T-helper 2 cell treated with Interferon-gamma antibody and Interleukin-4, amounts not matched to agents 5 μg/mL and 100 μg/mL, for 36 hours (primary cell): ENCODE measurements around the gene PCDHGB3.
"Not testable (repeated sequence)": the region's sequence is repeated elsewhere in the genome, so short reads cannot be mapped to it uniquely, and the experiment has no call there.

Source experiments
- DNase-seq: peaks from one replicate; pipeline ENCODE4 v3.0.0; 2021; ENCODE audit warnings: low spot score
- H3K27ac Mint-ChIP-seq: one replicate; pipeline ENCODE4 v1.8.0; 2021; ENCODE audit warnings: mild to moderate bottlenecking, mixed read lengths
- H3K27me3 Mint-ChIP-seq: one replicate; pipeline ENCODE4 v1.8.0; 2021; ENCODE audit warnings: low read depth, mixed read lengths
- H3K36me3 Mint-ChIP-seq: one replicate; pipeline ENCODE4 v1.8.0; 2021; ENCODE audit warnings: low read depth, mixed read lengths
- H3K4me1 Mint-ChIP-seq: one replicate; pipeline ENCODE4 v1.8.0; 2021; ENCODE audit warnings: low read depth, mixed read lengths
- H3K4me3 Mint-ChIP-seq: one replicate; pipeline ENCODE4 v1.8.0; 2022; ENCODE audit warnings: mild to moderate bottlenecking, moderate library complexity, mixed read lengths
- H3K9me3 Mint-ChIP-seq: one replicate; pipeline ENCODE4 v1.8.0; 2021; ENCODE audit warnings: mixed read lengths

PCDHGB3 gene

GRCh38 chr5:141371572-141372475 is 1.8 kb downstream of the PCDHGB3 start:
- DNase-seq = no peak
- H3K9me3 Mint-ChIP-seq = peaks cover 34% of the 10 kb centered on the region
- peaks cover 2% of the 10 kb centered on the region for H3K4me1 Mint-ChIP-seq
- no peak overlapping the region for H3K4me3 Mint-ChIP-seq
- peaks cover 14% of the 10 kb centered on the region for H3K27me3 Mint-ChIP-seq
- peaks cover 1% of the 10 kb centered on the region for H3K36me3 Mint-ChIP-seq
- no peak overlapping the region for H3K27ac Mint-ChIP-seq

GRCh38 chr5:141373673-141374317 is 3.8 kb downstream of the PCDHGB3 start, which contains the start of gene PCDHGA6:
Gene PCDHGA6, plus strand, starts transcription at chr5:141373891. Its CDS starts 193 bp downstream, at chr5:141374084.
- DNase-seq = no peak
- peaks cover 34% of the 10 kb centered on the region for H3K9me3 Mint-ChIP-seq
- H3K27ac Mint-ChIP-seq = no peak within 1 kb of the TSS
- H3K36me3 Mint-ChIP-seq = peaks cover 1% of the 10 kb centered on the region
- H3K27me3 Mint-ChIP-seq = peaks cover 12% of the 10 kb centered on the region
- H3K4me1 Mint-ChIP-seq = peaks cover 2% of the 10 kb centered on the region
- no peak within 1 kb of the TSS for H3K4me3 Mint-ChIP-seq

- DNase-seq = no peak
- Mint-ChIP-seq H3K36me3 (peaks cover 1% of the 10 kb centered on the region), H3K27me3 (peaks cover 12% of the 10 kb centered on the region), H3K4me1 (peaks cover 2% of the 10 kb centered on the region), H3K9me3 (peaks cover 34% of the 10 kb centered on the region), H3K4me3 (no peak overlapping the region), H3K27ac (no peak overlapping the region)
Observed at GRCh38 chr5:141374627-141375026, 4.6 kb downstream of the PCDHGB3 start.

GRCh38 chr5:141375444-141376155 is 5.6 kb downstream of the PCDHGB3 start:
- H3K36me3 Mint-ChIP-seq, H3K27ac Mint-ChIP-seq, H3K27me3 Mint-ChIP-seq, DNase-seq, H3K4me3 Mint-ChIP-seq, H3K4me1 Mint-ChIP-seq: not testable (repeated sequence)
- H3K9me3 Mint-ChIP-seq = peaks cover 34% of the 10 kb centered on the region

- H3K27me3 Mint-ChIP-seq = peaks cover 26% of the 10 kb centered on the region
- no peaks in the 10 kb centered on the region for H3K36me3 Mint-ChIP-seq
- peaks cover 18% of the 10 kb centered on the region for H3K9me3 Mint-ChIP-seq
- no peak within 1 kb of the TSS for H3K27ac Mint-ChIP-seq
- H3K4me1 Mint-ChIP-seq = no peaks in the 10 kb centered on the region
- no peak for DNase-seq
- peak within 1 kb of the TSS; percentile 79 for H3K4me3 Mint-ChIP-seq
Observed at GRCh38 chr5:141382469-141383294, 12.6 kb downstream of the PCDHGB3 start, which contains the start of gene PCDHGA7. Gene PCDHGA7, plus strand, starts transcription at chr5:141382742. Its CDS starts 158 bp downstream, at chr5:141382900.

- H3K4me3 Mint-ChIP-seq = peak overlapping the region; percentile 79
- no peaks in the 10 kb centered on the region for H3K36me3 Mint-ChIP-seq
- DNase-seq = no peak
- no peaks in the 10 kb centered on the region for H3K4me1 Mint-ChIP-seq
- peaks cover 26% of the 10 kb centered on the region for H3K27me3 Mint-ChIP-seq
- H3K27ac Mint-ChIP-seq = no peak overlapping the region
- peaks cover 20% of the 10 kb centered on the region for H3K9me3 Mint-ChIP-seq
Observed at GRCh38 chr5:141383345-141383744, 13.3 kb downstream of the PCDHGB3 start.

GRCh38 chr5:141384471-141385267 is 14.6 kb downstream of the PCDHGB3 start:
- Mint-ChIP-seq H3K4me3 (no peak overlapping the region), H3K9me3 (peaks cover 28% of the 10 kb centered on the region), H3K4me1 (no peaks in the 10 kb centered on the region)

GRCh38 chr5:141387557-141388311 is 17.7 kb downstream of the PCDHGB3 start, which contains the start of gene PCDHGB4:
Gene PCDHGB4, plus strand, starts transcription at chr5:141387698. Its CDS starts 187 bp downstream, at chr5:141387885.
- H3K4me1 Mint-ChIP-seq, DNase-seq, H3K27ac Mint-ChIP-seq, H3K36me3 Mint-ChIP-seq: not testable (repeated sequence)
- peaks cover 39% of the 10 kb centered on the region for H3K9me3 Mint-ChIP-seq
- H3K27me3 Mint-ChIP-seq = peaks cover 23% of the 10 kb centered on the region
- peak within 1 kb of the TSS; percentile 36 for H3K4me3 Mint-ChIP-seq

More at GRCh38 chr5:141384471-141385267, 14.6 kb downstream of the PCDHGB3 start:
- peaks cover 26% of the 10 kb centered on the region for H3K27me3 Mint-ChIP-seq
- H3K27ac Mint-ChIP-seq = no peak overlapping the region
- H3K36me3 Mint-ChIP-seq = no peaks in the 10 kb centered on the region
- DNase-seq = no peak

- no peak overlapping the region for H3K4me3 Mint-ChIP-seq
- no peaks in the 10 kb centered on the region for H3K4me1 Mint-ChIP-seq
- peaks cover 27% of the 10 kb centered on the region for H3K27me3 Mint-ChIP-seq
- peaks cover 36% of the 10 kb centered on the region for H3K9me3 Mint-ChIP-seq
- no peaks in the 10 kb centered on the region for H3K36me3 Mint-ChIP-seq
- H3K27ac Mint-ChIP-seq = no peak overlapping the region
- DNase-seq = no peak
Observed at GRCh38 chr5:141388661-141389060, 18.6 kb downstream of the PCDHGB3 start.

- Mint-ChIP-seq H3K36me3 (no peaks in the 10 kb centered on the region), H3K9me3 (peaks cover 36% of the 10 kb centered on the region), H3K4me3 (no peak overlapping the region), H3K27ac (no peak overlapping the region), H3K27me3 (peaks cover 24% of the 10 kb centered on the region), H3K4me1 (no peaks in the 10 kb centered on the region)
- DNase-seq = no peak
Observed at GRCh38 chr5:141389153-141390042, 19.4 kb downstream of the PCDHGB3 start.

GRCh38 chr5:141392429-141393198 is 22.6 kb downstream of the PCDHGB3 start, which contains the start of gene PCDHGA8:
Gene PCDHGA8, plus strand, starts transcription at chr5:141392633. Its CDS starts 181 bp downstream, at chr5:141392814.
- Mint-ChIP-seq H3K4me1 (no peaks in the 10 kb centered on the region), H3K4me3 (no peak within 1 kb of the TSS), H3K9me3 (peaks cover 37% of the 10 kb centered on the region), H3K27me3 (peaks cover 21% of the 10 kb centered on the region), H3K27ac (no peak within 1 kb of the TSS), H3K36me3 (no peaks in the 10 kb centered on the region)
- DNase-seq = no peak
